ENCODE measurements around the gene KRTAP8-1.

GRCh38 chr21:30793581-30794314, 19.3 kb downstream of the KRTAP8-1 start:
- TF ChIP-seq CTCF (IDR thresholded peaks at IDR 0.05) (no peak), EZH2 (IDR thresholded peaks at IDR 0.05) (no peak), EZH2phosphoT487 (IDR thresholded peaks at IDR 0.05) (no peak)
